ENCODE data around the gene FMOD.

Gene FMOD

GRCh38 chr1:203338335-203339036 is 12.4 kb downstream of the FMOD start (continued):
- no peak for TF ChIP-seq ZNF223 (tag by site-specific recombination; IDR thresholded peaks at IDR 0.05)
- TF ChIP-seq SP7 (tag by site-specific recombination; IDR thresholded peaks at IDR 0.05): 0 out of 2 replicates have a peak, but pooled peaks have one; percentile 35
- no peak for TF ChIP-seq ZNF548 (tag by site-specific recombination; IDR thresholded peaks at IDR 0.05)
- no peak for TF ChIP-seq ZNF768 (tag by site-specific recombination; IDR thresholded peaks at IDR 0.05)
- no peak for TF ChIP-seq ZNF146 (tag by site-specific recombination; IDR thresholded peaks at IDR 0.05)
- TF ChIP-seq ZNF629 (tag by site-specific recombination; IDR thresholded peaks at IDR 0.05): 0 out of 2 replicates have a peak, but pooled peaks have one; percentile 23
- no peak for TF ChIP-seq ZNF292 (tag by site-specific recombination; IDR thresholded peaks at IDR 0.05; ENCODE audit: borderline replicate concordance, low read depth)
- no peak for TF ChIP-seq ZNF521 (tag by site-specific recombination; IDR thresholded peaks at IDR 0.05)
- no peak for TF ChIP-seq ZNF10 (tag by site-specific recombination; IDR thresholded peaks at IDR 0.05)
- no peak for TF ChIP-seq KLF1 (tag by site-specific recombination; IDR thresholded peaks at IDR 0.05)
- TF ChIP-seq REST (tag by site-specific recombination; IDR thresholded peaks at IDR 0.05): no peak
- TF ChIP-seq ZNF704 (tag by site-specific recombination; IDR thresholded peaks at IDR 0.05): no peak
- TF ChIP-seq ZNF580 (tag by site-specific recombination; IDR thresholded peaks at IDR 0.05): peak; percentile 70; the same call in 1 of the 2 replicates
- 0 out of 2 replicates have a peak, but pooled peaks have one; percentile 13 for TF ChIP-seq ZFHX2 (tag by site-specific recombination; conservative IDR thresholded peaks at IDR 0.05)
- no peak for TF ChIP-seq ZNF843 (tag by site-specific recombination; IDR thresholded peaks at IDR 0.05)
- TF ChIP-seq WT1 (tag by site-specific recombination; IDR thresholded peaks at IDR 0.05): no peak
- TF ChIP-seq ZFP3 (tag by site-specific recombination; IDR thresholded peaks at IDR 0.05; ENCODE audit: low read depth): no peak
- TF ChIP-seq ZBTB17 (tag by site-specific recombination; IDR thresholded peaks at IDR 0.05): peak; percentile 44
- no peak for TF ChIP-seq PRDM2 (tag by site-specific recombination; IDR thresholded peaks at IDR 0.05; ENCODE audit: borderline replicate concordance)
- no peak for TF ChIP-seq ZSCAN30 (tag by site-specific recombination; IDR thresholded peaks at IDR 0.05)
- no peak for TF ChIP-seq SCRT1 (tag by site-specific recombination; IDR thresholded peaks at IDR 0.05; ENCODE audit: borderline replicate concordance)
- peak; percentile 99 for TF ChIP-seq ZNF654 (tag by site-specific recombination; IDR thresholded peaks at IDR 0.05; ENCODE audit: low read depth)
- TF ChIP-seq ZNF76 (tag by site-specific recombination; IDR thresholded peaks at IDR 0.05; ENCODE audit: borderline replicate concordance, low read depth): no peak
- peak; percentile 65 for TF ChIP-seq CTCF (tag by site-specific recombination; IDR thresholded peaks at IDR 0.05)
- TF ChIP-seq MZF1 (tag by site-specific recombination; IDR thresholded peaks at IDR 0.05; ENCODE audit: borderline replicate concordance): no peak
- TF ChIP-seq ZEB2 (tag by site-specific recombination; IDR thresholded peaks at IDR 0.05): 0 out of 2 replicates have a peak, but pooled peaks have one; percentile 26
- TF ChIP-seq ZNF530 (tag by site-specific recombination; IDR thresholded peaks at IDR 0.05; ENCODE audit: low read depth): no peak
- no peak for TF ChIP-seq ZNF391 (tag by site-specific recombination; IDR thresholded peaks at IDR 0.05; ENCODE audit: borderline replicate concordance, low read depth)
